Measurements from ENCODE around the gene GRPEL2. TPM values are rescaled to one million over a fixed set of nuclear protein-coding genes. Genes with fewer than 3 reads are reported as not detected.
"Not testable (repeated sequence)": the region's sequence is repeated elsewhere in the genome, so short reads cannot be mapped to it uniquely, and the experiment has no call there.

The GRPEL2 gene
- total RNA-seq, 1 experiment from 2014 or later = 36.8 TPM

DNA sequence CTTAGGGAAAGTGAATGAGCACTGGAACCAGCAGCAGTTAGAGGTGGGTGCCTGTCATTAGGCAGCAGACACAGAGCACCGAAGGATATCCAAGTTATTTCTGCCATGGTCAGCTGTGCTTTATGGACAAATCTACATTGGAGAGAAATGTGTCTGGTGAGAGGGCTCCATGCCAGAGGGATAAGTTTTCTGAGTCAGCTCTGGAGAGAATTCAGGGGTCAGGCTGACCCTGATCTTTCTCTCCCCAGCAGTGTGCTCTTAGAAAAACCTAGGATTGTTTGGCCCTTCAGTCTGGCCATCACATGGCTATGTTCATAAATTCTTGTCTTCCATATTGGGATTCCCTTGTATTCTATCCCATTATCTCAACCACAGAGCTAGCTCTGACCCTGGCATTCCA lies 42.7 kb downstream of the GRPEL2 start:
- no peak for DNase-seq
- H3K9me3 Mint-ChIP-seq (ENCODE audit: unreplicated experiment) = no peaks in the 10 kb centered on the region
- H3K36me3 Mint-ChIP-seq (ENCODE audit: insufficient read depth, unreplicated experiment) = no peaks in the 10 kb centered on the region
- no peaks in the 10 kb centered on the region for H3K4me1 Mint-ChIP-seq (ENCODE audit: low read depth, unreplicated experiment)
- TF ChIP-seq, protein P1, sequence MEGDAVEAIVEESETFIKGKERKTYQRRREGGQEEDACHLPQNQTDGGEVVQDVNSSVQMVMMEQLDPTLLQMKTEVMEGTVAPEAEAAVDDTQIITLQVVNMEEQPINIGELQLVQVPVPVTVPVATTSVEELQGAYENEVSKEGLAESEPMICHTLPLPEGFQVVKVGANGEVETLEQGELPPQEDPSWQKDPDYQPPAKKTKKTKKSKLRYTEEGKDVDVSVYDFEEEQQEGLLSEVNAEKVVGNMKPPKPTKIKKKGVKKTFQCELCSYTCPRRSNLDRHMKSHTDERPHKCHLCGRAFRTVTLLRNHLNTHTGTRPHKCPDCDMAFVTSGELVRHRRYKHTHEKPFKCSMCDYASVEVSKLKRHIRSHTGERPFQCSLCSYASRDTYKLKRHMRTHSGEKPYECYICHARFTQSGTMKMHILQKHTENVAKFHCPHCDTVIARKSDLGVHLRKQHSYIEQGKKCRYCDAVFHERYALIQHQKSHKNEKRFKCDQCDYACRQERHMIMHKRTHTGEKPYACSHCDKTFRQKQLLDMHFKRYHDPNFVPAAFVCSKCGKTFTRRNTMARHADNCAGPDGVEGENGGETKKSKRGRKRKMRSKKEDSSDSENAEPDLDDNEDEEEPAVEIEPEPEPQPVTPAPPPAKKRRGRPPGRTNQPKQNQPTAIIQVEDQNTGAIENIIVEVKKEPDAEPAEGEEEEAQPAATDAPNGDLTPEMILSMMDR (IDR thresholded peaks at IDR 0.05; ENCODE audit: insufficient read depth in 1 of 2, low read depth in 1 of 2, low read length in 1 of 2, severe bottlenecking in 1 of 2, unreplicated experiment in 1 of 2) = no peak
- no peaks in the 10 kb centered on the region for H3K27me3 Mint-ChIP-seq (ENCODE audit: insufficient read depth, unreplicated experiment)
- H3K27ac Mint-ChIP-seq (ENCODE audit: unreplicated experiment) = no peak overlapping the region
- Histone ChIP-seq H3K36me3 (ENCODE audit: control insufficient read depth, insufficient read depth, low read length) (no peaks in the 10 kb centered on the region), H3K4me1 (no peaks in the 10 kb centered on the region), H3K9me3 (no peaks in the 10 kb centered on the region), H3K27me3 (replicated peaks; ENCODE audit: control insufficient read depth, insufficient read depth, low read length) (no peaks in the 10 kb centered on the region), H3K4me3 (ENCODE audit: low read depth, low read length) (no peak overlapping the region)
- no TSS peak for BruUV-seq (replicated peaks)
- H3K4me3 Mint-ChIP-seq (ENCODE audit: unreplicated experiment) = no peak overlapping the region
- ChIA-PET CTCF (no interaction called here), POLR2A (no interaction called here)
- intact Hi-C loops (cut with micrococcal nuclease; ENCODE audit: unreplicated experiment) = no loop called here

DNA sequence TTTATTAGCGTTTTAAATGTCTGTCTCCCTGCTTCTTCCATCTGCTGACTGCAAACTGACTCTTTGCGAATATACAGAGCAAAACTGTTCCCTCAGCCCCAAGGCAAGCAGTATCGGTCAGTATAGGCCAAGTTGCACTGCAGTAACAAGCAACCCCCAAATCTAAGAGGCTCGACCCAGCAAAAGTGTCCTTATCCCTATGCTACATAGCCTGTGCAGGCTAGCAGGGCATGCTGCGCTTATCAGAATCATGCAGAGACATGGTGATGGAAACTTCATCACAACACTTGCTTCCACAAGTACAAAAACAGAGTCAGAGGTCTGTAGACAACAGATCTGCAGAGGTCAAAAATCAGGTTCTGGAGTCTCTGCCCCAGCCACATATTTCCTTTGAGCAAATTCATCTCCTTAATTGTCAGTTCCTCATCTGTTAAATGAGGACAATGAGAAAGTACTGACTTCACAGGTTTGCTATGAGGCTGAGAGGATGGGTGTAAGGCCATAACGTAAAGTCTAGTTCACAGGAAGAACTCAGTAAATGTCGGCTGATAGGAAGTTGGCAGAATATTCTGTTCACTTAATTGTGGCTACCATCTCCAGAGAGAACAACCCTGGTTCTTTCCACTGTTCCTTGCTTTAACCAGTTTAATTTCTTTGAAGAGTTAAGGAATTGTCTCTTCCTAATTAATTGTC lies 43.3 kb downstream of the GRPEL2 start:
- Mint-ChIP-seq H3K9me3 (ENCODE audit: unreplicated experiment) (no peaks in the 10 kb centered on the region), H3K4me3 (ENCODE audit: unreplicated experiment) (no peak overlapping the region), H3K27ac (ENCODE audit: unreplicated experiment) (no peak overlapping the region), H3K36me3 (ENCODE audit: insufficient read depth, unreplicated experiment) (no peaks in the 10 kb centered on the region), H3K27me3 (ENCODE audit: insufficient read depth, unreplicated experiment) (no peaks in the 10 kb centered on the region), H3K4me1 (ENCODE audit: low read depth, unreplicated experiment) (no peaks in the 10 kb centered on the region)
- Histone ChIP-seq H3K27me3 (replicated peaks; ENCODE audit: control insufficient read depth, insufficient read depth, low read length) (no peaks in the 10 kb centered on the region), H3K4me3 (ENCODE audit: low read depth, low read length) (no peak overlapping the region), H3K9me3 (no peaks in the 10 kb centered on the region), H3K4me1 (no peaks in the 10 kb centered on the region), H3K36me3 (ENCODE audit: control insufficient read depth, insufficient read depth, low read length) (no peaks in the 10 kb centered on the region)
- intact Hi-C loops (cut with micrococcal nuclease; ENCODE audit: unreplicated experiment) = no loop called here
- TF ChIP-seq, protein P1 (IDR thresholded peaks at IDR 0.05; ENCODE audit: insufficient read depth in 1 of 2, low read depth in 1 of 2, low read length in 1 of 2, severe bottlenecking in 1 of 2, unreplicated experiment in 1 of 2) = no peak
- POLR2A ChIA-PET = interaction anchor here (1.0 kb wide), 1 partner anchor 43 kb away, joined by 3 read pairs; the partner anchor contains the start of gene GRPEL2
- CTCF ChIA-PET = no interaction called here
- no peak for DNase-seq
- BruUV-seq (replicated peaks) = no TSS peak

DNA sequence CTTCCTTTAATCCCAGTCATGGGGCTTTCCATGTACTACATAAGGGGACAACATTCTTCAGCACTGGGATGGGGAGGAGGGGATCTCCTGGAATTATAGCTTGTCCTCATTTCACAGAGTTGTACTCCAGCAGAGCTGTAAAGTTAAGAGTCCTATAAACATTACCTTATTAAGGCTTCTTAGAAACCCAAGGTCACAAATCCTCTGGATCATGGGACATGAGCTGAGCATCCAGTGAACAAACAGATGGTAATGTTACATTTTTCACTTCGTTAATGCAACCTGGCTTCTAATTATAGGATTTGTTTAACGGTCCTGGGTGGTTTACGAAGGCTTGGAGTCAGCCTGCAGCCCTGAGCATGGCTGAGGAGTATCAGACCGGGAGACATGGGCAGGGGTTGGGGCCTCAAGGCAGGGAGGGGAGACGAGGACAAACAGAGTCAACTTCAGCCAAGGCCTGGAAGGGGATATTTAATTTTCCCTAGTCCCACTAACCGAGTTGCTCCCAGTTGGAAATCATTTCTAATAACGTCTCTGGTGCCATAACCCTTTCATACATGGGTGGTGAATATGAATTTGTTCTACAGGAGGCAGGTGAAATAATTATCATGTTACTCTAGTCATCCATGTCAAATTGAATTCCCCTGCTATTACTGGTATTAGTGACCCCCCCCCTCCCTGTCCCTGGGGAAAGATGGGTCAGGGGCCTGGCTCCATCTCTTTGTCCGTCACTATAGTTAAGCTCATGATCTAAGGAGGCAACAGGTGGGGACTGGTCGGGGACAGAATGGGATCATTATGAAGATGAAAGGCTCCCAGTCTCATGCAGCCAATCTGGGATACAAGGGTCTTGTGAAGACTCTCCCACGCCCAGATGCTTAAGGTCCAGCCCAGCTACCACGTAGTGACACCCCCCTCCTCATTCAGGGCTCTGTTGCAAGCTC lies 44.5 kb downstream of the GRPEL2 start:
- H3K4me3 ChIP-seq (ENCODE audit: low read depth, low read length) = no peak overlapping the region
- no peak for DNase-seq
- Mint-ChIP-seq H3K27ac (ENCODE audit: unreplicated experiment) (no peak overlapping the region), H3K4me1 (ENCODE audit: low read depth, unreplicated experiment) (no peaks in the 10 kb centered on the region), H3K9me3 (ENCODE audit: unreplicated experiment) (no peaks in the 10 kb centered on the region), H3K36me3 (ENCODE audit: insufficient read depth, unreplicated experiment) (no peaks in the 10 kb centered on the region), H3K4me3 (ENCODE audit: unreplicated experiment) (no peak overlapping the region), H3K27me3 (ENCODE audit: insufficient read depth, unreplicated experiment) (no peaks in the 10 kb centered on the region)
- no peaks in the 10 kb centered on the region for H3K36me3 ChIP-seq (ENCODE audit: control insufficient read depth, insufficient read depth, low read length)
- TF ChIP-seq, protein P1 (IDR thresholded peaks at IDR 0.05; ENCODE audit: insufficient read depth in 1 of 2, low read depth in 1 of 2, low read length in 1 of 2, severe bottlenecking in 1 of 2, unreplicated experiment in 1 of 2) = no peak
- H3K27me3 ChIP-seq (replicated peaks; ENCODE audit: control insufficient read depth, insufficient read depth, low read length) = no peaks in the 10 kb centered on the region
- BruUV-seq (replicated peaks) = no TSS peak
- no peaks in the 10 kb centered on the region for H3K9me3 ChIP-seq
- CTCF ChIA-PET = interaction anchor here (0.7 kb wide), 2 partner anchors 44 to 80 kb away, joined by 3 to 4 read pairs; no protein-coding TSS in a partner anchor
- intact Hi-C loops (cut with micrococcal nuclease; ENCODE audit: unreplicated experiment) = no loop called here
- no peaks in the 10 kb centered on the region for H3K4me1 ChIP-seq
- POLR2A ChIA-PET = interaction anchor here (0.8 to 1.0 kb wide), 2 partner anchors 18 to 44 kb away, joined by 3 read pairs; partner anchors contain the start of gene GRPEL2

DNA sequence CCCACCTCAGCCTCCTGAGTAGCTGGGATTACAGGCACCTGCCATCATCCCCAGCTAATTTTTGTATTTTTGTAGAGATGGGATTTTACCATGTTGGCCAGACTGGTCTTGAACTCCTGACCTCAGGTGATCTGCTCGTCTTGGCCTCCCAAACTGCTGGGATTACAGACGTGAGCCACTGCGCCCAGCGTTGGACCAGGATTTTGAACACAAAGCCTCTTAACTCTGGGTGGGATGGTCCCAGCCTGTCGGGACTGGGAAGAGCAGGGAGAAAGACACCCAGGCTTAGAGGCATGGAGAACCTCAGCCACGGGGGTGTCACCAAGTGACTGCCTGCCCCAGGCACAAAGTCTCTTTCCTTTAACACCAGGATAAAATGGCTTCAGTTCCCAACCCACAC lies 45.8 kb downstream of the GRPEL2 start:
- H3K27ac Mint-ChIP-seq (ENCODE audit: unreplicated experiment); H3K4me1 Mint-ChIP-seq (ENCODE audit: low read depth, unreplicated experiment); DNase-seq; H3K4me3 ChIP-seq (ENCODE audit: low read depth, low read length); H3K4me1 ChIP-seq; H3K9me3 Mint-ChIP-seq (ENCODE audit: unreplicated experiment); POLR2A ChIA-PET; H3K36me3 Mint-ChIP-seq (ENCODE audit: insufficient read depth, unreplicated experiment); CTCF ChIA-PET; intact Hi-C loops (cut with micrococcal nuclease; ENCODE audit: unreplicated experiment); BruUV-seq (replicated peaks); H3K36me3 ChIP-seq (ENCODE audit: control insufficient read depth, insufficient read depth, low read length); H3K27me3 ChIP-seq (replicated peaks; ENCODE audit: control insufficient read depth, insufficient read depth, low read length); H3K27me3 Mint-ChIP-seq (ENCODE audit: insufficient read depth, unreplicated experiment); H3K4me3 Mint-ChIP-seq (ENCODE audit: unreplicated experiment); H3K9me3 ChIP-seq: not testable (repeated sequence)

Measured in Caco-2 (cell line).